Measurements from ENCODE around the gene NES.

The NES gene

GRCh38 chr1:156676820-156677615, at the start of gene NES:
Gene NES (minus strand): TSS chr1:156677407. CDS start chr1:156677264, 143 bp downstream.
- DNase-seq: peak; percentile 92

DNA sequence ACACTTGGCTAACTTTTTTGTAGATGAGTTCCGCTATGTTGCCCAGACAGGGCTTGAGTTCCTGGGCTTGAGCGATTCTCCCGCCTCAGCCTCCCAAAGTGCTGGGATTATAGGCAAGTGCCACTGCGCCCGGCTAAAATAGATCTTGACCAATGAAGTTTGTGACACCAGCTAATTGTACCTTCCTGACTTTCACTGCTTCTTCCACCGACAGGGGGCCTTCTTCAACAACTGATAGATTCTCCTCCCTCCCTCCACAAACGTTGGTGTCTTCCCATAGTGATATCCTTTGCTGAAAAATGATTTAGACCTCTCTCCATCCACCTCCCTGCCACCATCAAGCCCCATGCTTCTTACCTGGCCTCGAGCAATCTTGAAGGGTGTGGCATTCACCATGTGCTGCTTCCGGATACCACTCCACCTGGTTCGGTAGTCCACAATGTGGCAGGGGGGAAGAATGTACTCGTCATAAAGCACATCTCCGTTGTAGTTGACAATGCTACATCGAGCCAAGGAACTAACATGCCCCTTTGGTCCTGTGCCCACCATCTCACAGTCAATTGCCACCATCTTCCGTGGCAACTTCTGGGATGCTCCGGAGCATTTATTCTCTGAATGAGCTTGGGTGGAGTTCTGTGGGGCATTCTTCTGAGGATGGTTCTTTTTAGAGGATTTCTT, 49.5 kb upstream of the NES start:
- peak; percentile 84 for DNase-seq

- peak; percentile 95 for DNase-seq
These were observed 48.6 kb upstream of the NES start for GRCh38 chr1:156725683-156726280.

DNA sequence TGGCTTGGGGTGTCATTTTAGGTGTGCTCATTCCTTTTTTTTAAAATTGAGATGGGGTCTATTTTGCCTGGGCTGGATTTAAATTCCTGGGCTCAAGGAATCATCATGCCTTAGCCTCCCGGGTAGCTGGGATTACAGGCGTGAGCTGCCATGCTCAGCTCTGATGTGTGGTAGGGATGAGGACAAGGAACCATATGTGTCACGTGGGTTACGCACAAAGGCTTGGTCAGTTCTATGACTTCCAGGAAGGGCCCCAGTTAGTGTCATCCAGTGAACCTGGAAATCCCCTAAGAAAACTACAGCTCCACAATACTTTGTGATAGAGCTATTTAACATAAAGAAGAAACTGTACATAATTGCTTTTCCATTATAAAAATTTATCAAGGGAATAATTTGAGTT, 44.3 kb upstream of the NES start:
- DNase-seq: no peak

GRCh38 chr1:156721131-156721530, 43.9 kb upstream of the NES start:
- DNase-seq: no peak

GRCh38 chr1:156717351-156717750, 40.1 kb upstream of the NES start:
- no peak for DNase-seq

DNA sequence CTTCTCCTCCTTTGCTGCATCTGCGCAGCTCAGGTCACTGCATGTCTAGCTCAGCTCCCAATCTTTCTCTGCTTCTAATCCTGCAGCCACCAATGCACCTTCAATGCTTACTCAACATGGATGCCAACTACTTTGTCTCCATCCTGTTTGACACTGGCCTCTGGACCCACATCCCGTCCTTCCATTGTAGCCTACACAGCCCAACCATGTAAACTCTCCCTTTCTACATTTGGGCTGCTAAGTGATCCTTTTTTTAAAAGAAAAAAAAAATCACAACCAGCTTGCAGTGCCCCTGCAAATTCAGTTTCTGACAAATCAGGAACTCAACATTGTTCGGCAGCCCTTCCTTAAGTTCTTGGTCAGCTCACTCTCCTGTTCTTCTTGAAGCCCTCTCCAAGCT, 37.6 kb upstream of the NES start:
- DNase-seq: no peak

DNA sequence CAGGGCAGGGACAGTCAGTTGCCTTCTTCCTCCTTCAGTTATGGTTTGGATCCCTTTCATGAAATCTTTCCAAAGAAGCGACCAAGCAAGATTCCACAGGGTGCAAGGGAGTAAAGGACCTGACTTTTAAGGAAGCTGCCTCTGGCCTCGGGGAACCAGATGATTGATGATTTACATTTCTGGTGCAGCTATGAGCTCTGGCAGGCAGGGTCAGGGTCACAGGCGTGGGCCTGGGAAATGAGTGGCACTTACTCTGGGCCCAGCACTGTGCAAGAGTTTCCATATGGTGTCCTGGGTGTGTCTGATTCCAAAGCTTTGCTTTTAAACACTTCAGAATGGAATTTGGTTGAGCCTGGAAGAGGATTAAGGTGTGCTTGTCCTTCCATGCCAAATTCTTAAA, 35.4 kb upstream of the NES start:
- DNase-seq: no peak

DNA sequence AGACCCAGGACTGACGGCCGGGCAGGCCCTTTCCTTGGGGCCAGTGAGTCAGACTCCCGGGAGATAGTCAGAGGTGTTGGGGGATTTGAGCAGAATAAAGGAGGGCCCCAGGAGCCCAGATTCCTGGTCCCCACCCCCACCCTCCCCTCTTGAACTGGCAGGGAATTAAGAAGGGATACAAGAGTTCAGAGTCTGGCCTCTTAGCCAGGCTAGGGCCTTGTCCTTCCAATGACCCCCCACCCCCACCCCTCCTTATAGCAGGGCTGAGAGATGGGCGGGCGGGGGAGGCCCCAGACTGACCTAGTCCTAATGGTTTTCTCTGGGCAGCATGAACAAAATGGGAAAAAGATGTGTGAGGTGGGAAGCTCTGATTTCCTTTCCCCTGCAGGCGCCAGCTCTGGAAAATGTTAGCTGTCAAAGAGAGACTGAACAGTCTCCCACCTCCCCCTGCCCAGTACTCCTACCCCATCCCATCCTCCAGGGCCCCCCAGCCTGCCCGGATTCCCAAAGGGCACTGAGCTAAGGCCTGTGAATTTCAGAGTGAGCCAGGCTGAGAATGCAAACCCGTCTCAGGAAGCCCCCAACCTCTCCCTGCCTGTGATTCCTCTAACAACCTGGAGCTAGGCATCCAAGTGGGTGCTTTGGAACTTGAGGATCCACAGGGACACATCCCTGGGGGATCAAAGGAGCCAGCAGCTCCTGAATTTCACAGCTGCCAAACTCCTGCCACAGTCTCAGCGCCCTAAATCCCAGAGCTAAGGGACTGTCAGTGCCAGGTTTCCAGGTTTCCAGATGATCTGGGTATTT, 34.0 kb upstream of the NES start:
- no peak for DNase-seq

- DNase-seq: peak; percentile 58
These were observed 32.7 kb upstream of the NES start for GRCh38 chr1:156709757-156710489.

GRCh38 chr1:156709031-156709430, 31.8 kb upstream of the NES start:
- DNase-seq: no peak

GRCh38 chr1:156708218-156708661, 31.0 kb upstream of the NES start:
- DNase-seq: no peak

- DNase-seq: no peak
These were observed 30.4 kb upstream of the NES start for GRCh38 chr1:156707417-156708217.

DNA sequence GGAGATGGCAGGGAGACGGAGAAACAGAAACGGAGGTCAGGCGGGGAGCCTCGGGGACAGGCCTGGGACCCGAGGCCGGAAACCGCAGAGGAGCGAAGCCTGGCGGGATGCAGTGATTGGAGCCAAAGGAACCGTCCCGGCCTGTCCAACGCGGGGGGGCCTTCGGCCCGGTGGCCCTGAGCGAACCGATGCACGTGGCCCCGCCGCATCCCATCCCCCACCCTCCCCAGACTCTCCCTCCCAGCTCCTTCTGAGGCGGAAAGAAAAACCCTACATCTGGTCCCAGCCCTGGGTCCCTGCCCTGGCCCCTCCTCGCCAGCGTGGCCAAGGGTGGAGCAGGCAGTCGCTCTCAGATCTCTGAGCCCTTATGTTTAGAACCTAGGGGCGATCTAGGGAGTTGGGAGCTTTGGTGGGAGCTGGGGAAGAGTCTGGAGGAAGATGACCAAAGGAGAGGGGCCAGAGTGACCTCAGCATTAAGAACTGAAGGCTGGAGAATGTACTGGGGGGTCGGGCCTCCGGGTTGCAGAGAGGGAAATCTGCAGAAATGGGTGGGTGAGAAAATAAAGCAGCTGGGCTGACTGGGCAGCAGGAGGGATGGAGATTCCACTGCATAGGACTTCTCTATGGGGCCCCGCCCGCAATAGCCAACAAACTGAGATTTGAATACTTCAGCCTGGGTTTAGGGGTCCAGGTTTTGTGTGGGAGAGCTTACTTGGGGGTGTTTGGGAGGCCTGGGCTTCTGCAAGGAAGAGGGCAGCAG, 29.6 kb upstream of the NES start:
- DNase-seq: peak; percentile 67

GRCh38 chr1:156705918-156706656, 28.9 kb upstream of the NES start:
- peak; percentile 81 for DNase-seq

DNA sequence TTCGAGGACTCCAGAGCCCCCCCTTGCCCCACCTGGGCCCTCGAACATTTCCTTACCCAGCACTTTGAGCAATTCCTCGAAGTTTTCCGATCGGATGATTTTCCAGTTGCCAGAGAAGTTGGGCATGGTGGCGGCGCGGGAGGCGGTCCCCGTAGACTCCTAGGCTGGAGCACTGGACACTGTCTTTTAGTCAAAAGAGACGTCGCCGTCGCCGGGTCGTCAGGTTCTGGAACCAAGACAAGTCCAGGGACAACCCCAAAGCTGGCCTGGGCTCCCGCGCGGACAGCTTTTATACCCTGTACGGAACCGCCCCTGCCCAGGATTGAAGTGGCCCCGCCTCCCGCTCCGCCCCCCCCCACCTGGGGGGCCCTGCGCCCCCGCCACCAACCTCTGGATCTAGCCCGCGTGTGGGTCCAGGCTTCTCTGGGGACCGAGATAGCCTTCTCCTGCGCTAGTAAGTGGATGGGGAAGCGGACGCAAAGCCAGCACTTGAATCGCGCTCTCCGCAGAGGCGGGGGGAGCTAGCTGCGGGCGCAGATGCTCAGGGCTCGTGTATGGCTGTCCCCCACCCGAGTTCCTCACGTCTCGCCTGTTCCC, 28.2 kb upstream of the NES start, which contains the start of gene CRABP2:
Gene CRABP2, minus strand, starts transcription at position 263 of the 597 bp plus-strand sequence. Its CDS starts 137 bp downstream, at position 126.
- peak; percentile 74 for DNase-seq

DNA sequence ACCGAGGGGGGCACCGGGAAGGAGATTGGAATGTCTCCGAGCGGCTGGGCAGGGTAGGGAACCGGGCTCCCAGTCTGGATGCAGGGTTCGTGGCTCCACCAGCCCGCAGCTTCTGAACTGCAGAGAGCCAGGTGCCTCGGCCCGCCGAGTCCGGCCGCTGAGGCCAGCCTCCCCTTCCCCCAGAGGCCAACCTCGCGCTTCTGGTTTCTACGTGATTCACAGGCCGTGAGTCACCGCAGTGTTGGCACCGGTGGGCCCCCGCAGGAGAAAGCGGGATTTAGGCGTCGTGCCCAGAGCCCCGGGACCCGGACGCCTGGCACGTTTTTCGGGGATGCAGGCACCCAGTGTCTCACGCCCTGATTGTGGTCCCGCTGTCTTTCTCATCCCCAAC, 27.7 kb upstream of the NES start:
- peak; percentile 82 for DNase-seq

DNA sequence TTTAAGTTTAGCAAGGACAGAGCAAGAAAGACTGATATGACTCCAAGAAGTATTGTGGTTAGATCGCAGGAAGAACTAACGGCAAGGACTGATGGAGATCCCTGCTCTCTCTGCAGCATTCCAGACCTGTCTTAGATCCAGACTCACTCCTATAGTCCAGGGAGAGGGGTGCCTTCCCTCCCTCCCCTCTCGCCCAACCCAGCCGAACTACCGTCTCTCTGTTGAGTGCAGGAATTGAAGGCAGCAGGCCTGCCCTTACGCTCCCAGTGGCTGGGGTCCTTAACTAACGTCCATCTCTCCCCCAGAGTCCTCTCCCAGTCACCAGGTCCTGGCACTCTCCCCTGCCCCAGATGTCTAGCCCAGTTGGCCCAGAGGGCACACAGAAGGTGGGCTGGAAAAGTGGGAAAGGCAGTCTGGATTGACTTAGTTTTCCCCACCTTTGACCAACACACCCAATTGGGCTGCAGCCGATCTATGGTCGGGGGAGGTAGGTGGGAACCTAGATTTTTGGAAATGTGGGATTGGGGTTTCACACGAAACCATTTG, 27.0 kb upstream of the NES start:
- no peak for DNase-seq

DNA sequence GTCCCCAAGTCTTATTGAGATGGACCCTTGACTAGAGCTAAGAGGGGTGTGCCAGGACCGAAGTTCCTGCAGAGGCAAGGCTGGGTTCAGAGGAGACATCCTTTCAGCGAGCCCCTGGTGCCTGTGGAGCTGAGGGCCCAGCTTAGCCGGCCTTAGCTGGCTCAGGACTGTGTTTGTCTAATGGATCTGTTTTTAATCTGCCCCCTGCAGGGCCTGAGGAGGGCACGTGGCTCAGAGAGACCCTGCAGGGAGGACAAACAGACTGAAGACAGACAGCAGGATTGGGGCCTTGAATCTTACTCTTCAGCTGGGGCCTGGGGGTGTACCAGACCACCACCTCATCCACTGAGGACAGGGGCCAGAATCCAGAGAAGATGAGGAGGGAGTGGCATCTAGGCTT, 26.5 kb upstream of the NES start:
- DNase-seq: no peak

All from DMS53 (cell line).